Smooth muscle cell (in vitro differentiated cells): ENCODE measurements around the gene ZBTB39. TPM values are rescaled to one million over a fixed set of nuclear protein-coding genes. Genes with fewer than 3 reads are reported as not detected.

Experiments
- DNase-seq: peaks from one replicate; lab custom pipeline; 2025; ENCODE audit not compliant: unreplicated experiment; lab: John Stamatoyannopoulos, UW
- H2AFZ ChIP-seq: fragments of 200-600 bp; sonication (generic); 2 replicates; pipeline ENCODE4 v1.6.0; 2016; ENCODE audit warnings: antibody characterized with exemption, low read depth, mild to moderate bottlenecking
- H3F3A ChIP-seq: fragments of 200-600 bp; sonication (generic); 2 replicates; pipeline ENCODE4 v1.6.0; 2017; ENCODE audit warnings: antibody characterized with exemption, low read depth
- H3K27ac ChIP-seq: fragments of 200-600 bp; sonication (generic); 2 replicates; pipeline ENCODE4 v1.5.1; 2016; ENCODE audit warnings: low read depth, mild to moderate bottlenecking
- H3K27me3 ChIP-seq: fragments of 200-600 bp; sonication (generic); 2 replicates; pipeline ENCODE4 v1.6.1; 2016; ENCODE audit warnings: low read depth, mild to moderate bottlenecking
- H3K36me3 ChIP-seq: fragments of 200-600 bp; sonication (generic); 2 replicates; pipeline ENCODE4 v1.5.1; 2016; ENCODE audit warnings: low read depth
- H3K4me1 ChIP-seq: fragments of 200-600 bp; sonication (generic); 2 replicates; pipeline ENCODE4 v1.5.1; 2016; ENCODE audit warnings: low read depth
- H3K4me2 ChIP-seq: fragments of 200-600 bp; sonication (generic); 2 replicates; pipeline ENCODE4 v1.6.0; 2016; ENCODE audit warnings: mild to moderate bottlenecking
- H3K4me3 ChIP-seq: fragments of 200-600 bp; sonication (generic); 2 replicates; pipeline ENCODE4 v1.5.1; 2016; ENCODE audit warnings: mild to moderate bottlenecking
- H3K79me2 ChIP-seq: fragments of 200-600 bp; sonication (generic); 2 replicates; pipeline ENCODE4 v1.6.0; 2016; ENCODE audit warnings: low read depth, mild to moderate bottlenecking
- H3K9ac ChIP-seq: fragments of 200-600 bp; sonication (generic); 2 replicates; pipeline ENCODE4 v1.6.0; 2016; ENCODE audit warnings: low read depth
- H3K9me3 ChIP-seq: fragments of 200-600 bp; sonication (generic); replicated peaks from 2 replicates; pipeline ENCODE4 v1.5.1; 2016; ENCODE audit warnings: low read depth
- H4K20me1 ChIP-seq: fragments of 200-600 bp; sonication (generic); 2 replicates; pipeline ENCODE4 v1.6.0; 2016; ENCODE audit warnings: low read depth
- CTCF ChIP-seq: fragments of 200-600 bp; sonication (generic); IDR thresholded peaks from 2 replicates; pipeline ENCODE4 v1.5.1; 2017; ENCODE audit warnings: borderline replicate concordance, mild to moderate bottlenecking, antibody characterized with exemption; ENCODE audit not compliant: insufficient read depth, poor library complexity, severe bottlenecking
- WGBS: methylation state at CpG from one replicate; pipeline ENCODE4 v1.1.7; 2016; ENCODE audit warnings: low lambda C conversion rate; 5-methylcytosine and 5-hydroxymethylcytosine counted together
- polyA plus RNA-seq: library from polyadenylated mRNA; unstranded; fragments of >200 nt; fragmentation: Nextera tagmentation; extraction: Ambion mirVana; gene quantifications from 2 replicates; pipeline ENCODE4 v1.2.1, GENCODE V29; 2016
- total RNA-seq: library from RNA; depleted of rRNA; stranded (reverse); fragments of >200 nt; gene quantifications from 2 replicates; pipeline ENCODE4 v1.2.3, GENCODE V29; 2014

The ZBTB39 gene
- total and polyA plus RNA-seq, 2 experiments from 2014 or later, result 3.6 to 8.5 TPM

- Histone ChIP-seq H3K4me2 (no peak overlapping the region), H3K36me3 (no peaks in the 10 kb centered on the region), H3K9ac (no peak overlapping the region), H3F3A (no peaks in the 10 kb centered on the region), H3K79me2 (peaks cover 49% of the 10 kb centered on the region), H2AFZ (no peak overlapping the region), H3K4me3 (no peak overlapping the region), H3K9me3 (no peaks in the 10 kb centered on the region), H3K27me3 (no peaks in the 10 kb centered on the region), H3K4me1 (peaks cover 7% of the 10 kb centered on the region), H4K20me1 (peaks cover 59% of the 10 kb centered on the region), H3K27ac (no peak overlapping the region)
- peak; percentile 83 for TF ChIP-seq CTCF
- 49% methylated on average over 13 of the region's 13 CpGs for WGBS
- DNase-seq, result peak; percentile 11
Measured at GRCh38 chr12:57001448-57001906, 4.9 kb downstream of the ZBTB39 start.

- Histone ChIP-seq H4K20me1 (peaks cover 59% of the 10 kb centered on the region), H3K9me3 (no peaks in the 10 kb centered on the region), H3K27ac (no peak overlapping the region), H3K27me3 (no peaks in the 10 kb centered on the region), H3K79me2 (peaks cover 42% of the 10 kb centered on the region), H3K4me2 (no peak overlapping the region), H3K4me3 (no peak overlapping the region), H3F3A (no peaks in the 10 kb centered on the region), H3K4me1 (peaks cover 5% of the 10 kb centered on the region), H3K9ac (no peak overlapping the region), H3K36me3 (no peaks in the 10 kb centered on the region), H2AFZ (no peak overlapping the region)
- WGBS, result 61% methylated on average over 1 of the region's 1 CpG
- no peak for DNase-seq
- no peak for TF ChIP-seq CTCF
Measured at GRCh38 chr12:57000393-57000792, 6.0 kb downstream of the ZBTB39 start.

GRCh38 chr12:56999456-56999855 lies 6.9 kb downstream of the ZBTB39 start:
- H3K36me3 ChIP-seq, result no peaks in the 10 kb centered on the region
- DNase-seq, result no peak
- peaks cover 59% of the 10 kb centered on the region for H4K20me1 ChIP-seq
- no peak overlapping the region for H3K4me3 ChIP-seq
- H3K4me2 ChIP-seq, result no peak overlapping the region
- H3K9me3 ChIP-seq, result no peaks in the 10 kb centered on the region
- TF ChIP-seq CTCF, result no peak
- H3K27me3 ChIP-seq, result no peaks in the 10 kb centered on the region
- WGBS, result 92% methylated on average over 4 of the region's 4 CpGs
- H3K27ac ChIP-seq, result no peak overlapping the region
- no peaks in the 10 kb centered on the region for H3K4me1 ChIP-seq
- H3F3A ChIP-seq, result no peaks in the 10 kb centered on the region
- no peak overlapping the region for H3K9ac ChIP-seq
- H2AFZ ChIP-seq, result no peak overlapping the region
- peaks cover 32% of the 10 kb centered on the region for H3K79me2 ChIP-seq

GRCh38 chr12:56998981-56999380 lies 7.4 kb downstream of the ZBTB39 start:
- Histone ChIP-seq H3F3A (no peaks in the 10 kb centered on the region), H2AFZ (no peak overlapping the region), H3K79me2 (peaks cover 29% of the 10 kb centered on the region), H3K4me3 (no peak overlapping the region), H3K9ac (no peak overlapping the region), H3K4me1 (no peaks in the 10 kb centered on the region), H3K27me3 (no peaks in the 10 kb centered on the region), H3K36me3 (no peaks in the 10 kb centered on the region), H3K9me3 (no peaks in the 10 kb centered on the region), H3K4me2 (no peak overlapping the region), H3K27ac (no peak overlapping the region), H4K20me1 (peaks cover 59% of the 10 kb centered on the region)
- 96% methylated on average over 4 of the region's 4 CpGs for WGBS
- no peak for TF ChIP-seq CTCF
- DNase-seq, result no peak
